Esophagus muscularis mucosa (tissue), 4 donors: ENCODE data around the gene SENP6. TPM values are rescaled to one million over a fixed set of nuclear protein-coding genes. Genes with fewer than 3 reads are reported as not detected.

Experiments
- DNase-seq: peaks from one replicate; pipeline ENCODE4 v3.0.0-alpha.2; 2017; ENCODE audit errors: extremely low spot score
- H3K27ac ChIP-seq, 4 donors: fragments of 200-600 bp; sonication (generic); replicated peaks in 1 of 4; 1 replicate in 3 of 4; 2 replicates in 1 of 4; pipeline ENCODE4 v1.5.1; 2016 to 2019; ENCODE audit warnings: mild to moderate bottlenecking in 1 of 4
- H3K27me3 ChIP-seq, 4 donors: fragments of 200-600 bp; sonication (generic); one replicate each; pipeline versions ENCODE4 v1.5.1 to v1.6.0; 2016 to 2019
- H3K36me3 ChIP-seq, 4 donors: fragments of 200-600 bp; sonication (generic); one replicate each; pipeline ENCODE4 v1.5.1; 2016 to 2019
- H3K4me1 ChIP-seq, 4 donors: fragments of 200-600 bp; sonication (generic); one replicate each; pipeline ENCODE4 v1.5.1; 2016 to 2019
- H3K4me3 ChIP-seq, 4 donors: fragments of 200-600 bp; sonication (generic); 1 replicate in 2 of 4; 2 replicates in 2 of 4; pipeline ENCODE4 v1.5.1; 2016 to 2019; ENCODE audit warnings: mild to moderate bottlenecking in 4 of 4, moderate library complexity in 1 of 4
- H3K9me3 ChIP-seq, 4 donors: fragments of 200-600 bp; sonication (generic); 1 replicate in 3 of 4; 2 replicates in 1 of 4; pipeline ENCODE4 v1.5.1; 2016 to 2019
- EP300 ChIP-seq: sonication (generic); formaldehyde crosslinking; IDR thresholded peaks from one replicate; pipeline ENCODE4 v1.6.1; 2017; ENCODE audit warnings: antibody characterized with exemption
- POLR2A ChIP-seq: fragments of 450-650 bp; IDR thresholded peaks from one replicate; pipeline ENCODE4 v1.6.1; 2017; ENCODE audit warnings: antibody characterized with exemption, moderate library complexity, mild to moderate bottlenecking, low read depth
- POLR2AphosphoS5 ChIP-seq, 2 donors: sonication (generic); formaldehyde crosslinking; IDR thresholded peaks; one replicate each; pipeline ENCODE4 v1.6.1; 2017; ENCODE audit warnings: antibody characterized with exemption in 2 of 2
- intact Hi-C: fragments of 100-400 bp; cut with DNase I; formaldehyde crosslinking; loops from one replicate; pipeline ENCODE4 v1.15.1; 2023
- small RNA-seq, 3 donors: library from RNA; depleted of rRNA; stranded (forward); fragments of <200 nt; gene quantifications; one replicate each; pipeline ENCODE3, GENCODE V24; 2016
- total RNA-seq, 4 donors: library from RNA; depleted of rRNA; stranded (reverse); fragments of >200 nt; gene quantifications; one replicate each; pipeline versions ENCODE4 v1.1.0 to v1.2.1, GENCODE V29; 2016
- TF ChIP-seq, protein P1 (sequence below), 3 experiments: fragments of 200-600 bp in 2 of 3; fragments of 450-650 bp in 1 of 3; sonication (generic) in 2 of 3; IDR thresholded peaks; one replicate each; pipeline ENCODE4 v1.5.1; 2017 to 2019; ENCODE audit warnings: antibody characterized with exemption in 3 of 3, mild to moderate bottlenecking in 2 of 3, moderate library complexity in 1 of 3

The SENP6 gene
- total RNA-seq, 4 donors from 2014 or later, result 91.8 to 145 (median 107) TPM

DNA sequence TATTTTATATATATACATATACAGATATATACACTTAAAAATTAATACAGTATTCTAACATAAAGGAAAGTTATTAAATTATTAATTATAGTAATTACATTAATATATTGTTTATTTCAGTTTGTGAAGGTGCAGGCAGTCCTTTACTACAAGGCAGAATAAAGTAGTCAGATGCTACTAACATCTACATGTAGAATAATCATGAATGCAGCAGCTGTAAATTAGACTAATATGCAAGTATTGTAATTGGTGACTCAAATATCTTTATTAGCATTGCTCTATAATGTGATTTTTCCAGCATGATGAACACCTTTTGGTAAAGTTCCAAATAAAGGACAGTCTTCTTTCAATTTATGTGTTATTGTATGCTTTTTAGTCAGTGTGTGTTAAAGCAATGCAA is 164.7 kb downstream of the SENP6 start:
- no peak overlapping the region for H3K27ac ChIP-seq
- TF ChIP-seq POLR2AphosphoS5 (IDR thresholded peaks at IDR 0.05) (no peak), EP300 (no peak), POLR2A (no peak)
- TF ChIP-seq, protein P1, sequence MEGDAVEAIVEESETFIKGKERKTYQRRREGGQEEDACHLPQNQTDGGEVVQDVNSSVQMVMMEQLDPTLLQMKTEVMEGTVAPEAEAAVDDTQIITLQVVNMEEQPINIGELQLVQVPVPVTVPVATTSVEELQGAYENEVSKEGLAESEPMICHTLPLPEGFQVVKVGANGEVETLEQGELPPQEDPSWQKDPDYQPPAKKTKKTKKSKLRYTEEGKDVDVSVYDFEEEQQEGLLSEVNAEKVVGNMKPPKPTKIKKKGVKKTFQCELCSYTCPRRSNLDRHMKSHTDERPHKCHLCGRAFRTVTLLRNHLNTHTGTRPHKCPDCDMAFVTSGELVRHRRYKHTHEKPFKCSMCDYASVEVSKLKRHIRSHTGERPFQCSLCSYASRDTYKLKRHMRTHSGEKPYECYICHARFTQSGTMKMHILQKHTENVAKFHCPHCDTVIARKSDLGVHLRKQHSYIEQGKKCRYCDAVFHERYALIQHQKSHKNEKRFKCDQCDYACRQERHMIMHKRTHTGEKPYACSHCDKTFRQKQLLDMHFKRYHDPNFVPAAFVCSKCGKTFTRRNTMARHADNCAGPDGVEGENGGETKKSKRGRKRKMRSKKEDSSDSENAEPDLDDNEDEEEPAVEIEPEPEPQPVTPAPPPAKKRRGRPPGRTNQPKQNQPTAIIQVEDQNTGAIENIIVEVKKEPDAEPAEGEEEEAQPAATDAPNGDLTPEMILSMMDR (IDR thresholded peaks at IDR 0.05), result no peak
- no peak for DNase-seq
- no peaks in the 10 kb centered on the region for H3K27me3 ChIP-seq
- H3K9me3 ChIP-seq, result no peaks in the 10 kb centered on the region
- no peaks in the 10 kb centered on the region for H3K36me3 ChIP-seq
- no peak overlapping the region for H3K4me3 ChIP-seq
- intact Hi-C loops, result no loop called here
- no peaks in the 10 kb centered on the region for H3K4me1 ChIP-seq

Small RNAs within 50 kb of the gene (small RNA-seq; reads per million reads assigned to genes)
- gene RNU6-1016P (0 reads per million in 3 donors), gene RNU6-1338P (0 reads per million in 3 donors), gene RNU6-155P (0 reads per million in 3 donors)

Other genes with a start within 250 kb of the SENP6 start
- 10 to 100 TPM; 41.7 to 53.3 (median 48.4) TPM for gene FILIP1, start 108.1 kb upstream of the SENP6 start, total RNA-seq
- 10 to 100 TPM in 3 of 4 donors, 1 to 10 TPM in 1; 9.6 to 14.1 (median 12.3) TPM for gene MYO6, start 147.4 kb downstream of the SENP6 start, total RNA-seq